Panc1 (cell line): Measurements from ENCODE around the gene TLR1. TPM values are rescaled to one million over a fixed set of nuclear protein-coding genes. Genes with fewer than 3 reads are reported as not detected.

Experiments
- ATAC-seq: fragments of 200-7000 bp; cut with Tn5 transposase; 2 replicates; pipeline ENCODE4 v1.9.1; 2020; ENCODE audit warnings: mild to moderate bottlenecking, moderate library complexity
- Bru-seq: library from RNA; stranded (reverse); fragments of 400-500 nt; gene quantifications from one replicate; lab custom pipeline; 2021; lab: Mats Ljungman, UMichigan
- BruChase-seq, 2 experiments: library from RNA; stranded (reverse); fragments of 400-500 nt; gene quantifications; one replicate each; lab custom pipeline; 2021; lab: Mats Ljungman, UMichigan
- BruUV-seq: library from RNA; stranded (reverse); fragments of 400-500 nt; replicated peaks from 2 replicates; lab custom pipeline; 2021; lab: Mats Ljungman, UMichigan
- CTCF ChIA-PET: fragments of 300-600 bp; sonication (Branson Sonifier 250); formaldehyde crosslinking; loops from one replicate; lab custom pipeline; 2022; ENCODE audit warnings: antibody characterized with exemption; lab: Charles Lee
- POLR2A ChIA-PET: fragments of 300-600 bp; sonication (Branson Sonifier 250); formaldehyde crosslinking; loops from one replicate; lab custom pipeline; 2022; ENCODE audit warnings: antibody characterized with exemption; lab: Charles Lee
- DNase-seq: peaks from one replicate; pipeline ENCODE4 v3.0.0-alpha.2; 2010; ENCODE audit warnings: low read depth, low spot score
- H3K27ac ChIP-seq: 2 replicates; pipeline ENCODE4 v1.5.1; 2011; ENCODE audit warnings: mild to moderate bottlenecking, low read length, inconsistent platforms
- H3K27me3 ChIP-seq: fragments of 200-500 bp; sonication (Bioruptor generic); 2 replicates; pipeline ENCODE4 v1.6.0; 2014; ENCODE audit warnings: low read length, inconsistent platforms; ENCODE audit not compliant: control insufficient read depth, insufficient read depth
- H3K36me3 ChIP-seq: fragments of 200-500 bp; sonication (Bioruptor generic); 2 replicates; pipeline ENCODE4 v1.5.1; 2014; ENCODE audit warnings: inconsistent platforms, mild to moderate bottlenecking, low read length, moderate library complexity; ENCODE audit not compliant: control insufficient read depth, insufficient read depth
- H3K4me1 ChIP-seq: 2 replicates; pipeline ENCODE4 v1.5.1; 2011; ENCODE audit warnings: inconsistent platforms, mild to moderate bottlenecking, low read length, moderate library complexity; ENCODE audit not compliant: control insufficient read depth, insufficient read depth
- H3K4me3 ChIP-seq, 2 experiments: 2 replicates each; pipeline ENCODE4 v1.5.1; 2011 to 2012; ENCODE audit warnings: low read depth in 2 of 2, low read length in 2 of 2, mild to moderate bottlenecking in 2 of 2, inconsistent platforms in 1 of 2, moderate library complexity in 1 of 2
- H3K9me3 ChIP-seq: fragments of 200-500 bp; sonication (Bioruptor generic); 2 replicates; pipeline ENCODE4 v1.5.1; 2014; ENCODE audit warnings: low read depth, mild to moderate bottlenecking, inconsistent platforms, low read length, moderate library complexity; ENCODE audit not compliant: control insufficient read depth, insufficient read depth
- CTCF ChIP-seq: fragments of 450-650 bp; IDR thresholded peaks from 2 replicates; pipeline ENCODE4 v1.5.1; 2017; ENCODE audit warnings: mild to moderate bottlenecking
- POLR2AphosphoS5 ChIP-seq: IDR thresholded peaks from 2 replicates; pipeline ENCODE4 v1.6.1; 2012; ENCODE audit warnings: mild to moderate bottlenecking, low read depth, low read length, moderate library complexity
- REST ChIP-seq, 2 experiments: IDR thresholded peaks; 2 replicates each; pipeline ENCODE4 v1.6.1; 2011 to 2012; ENCODE audit warnings: low read depth in 2 of 2, control low read depth in 1 of 2, low read length in 1 of 2, mild to moderate bottlenecking in 1 of 2, moderate library complexity in 1 of 2; ENCODE audit not compliant: insufficient read depth in 1 of 2
- SIN3A ChIP-seq: IDR thresholded peaks from 2 replicates; pipeline ENCODE4 v1.6.1; 2012; ENCODE audit warnings: low read depth, mild to moderate bottlenecking, low read length, moderate library complexity, borderline replicate concordance; ENCODE audit not compliant: insufficient read depth
- TCF7L2 ChIP-seq: IDR thresholded peaks from 2 replicates; pipeline ENCODE4 v1.6.1; 2011; ENCODE audit warnings: mild to moderate bottlenecking, low read depth, low read length, inconsistent platforms
- in situ Hi-C: cut with HindIII; loops from 2 replicates; pipeline ENCODE4 v1.10.0; 2016; ENCODE audit warnings: low sequenced_read_pairs, low pct_unique_long_range_greater_than_20kb
- intact Hi-C: fragments of 100-400 bp; cut with micrococcal nuclease; formaldehyde crosslinking; loops from one replicate; pipeline ENCODE4 v1.10.0; 2022; ENCODE audit not compliant: unreplicated experiment
- long read RNA-seq: library from polyadenylated mRNA; unstranded; transcript quantifications from one replicate; pipeline ENCODE4 v2.0.0, GENCODE V29; 2021; ENCODE audit not compliant: unreplicated experiment
- polyA plus RNA-seq: library from polyadenylated mRNA; unstranded; fragments of >200 nt; gene quantifications from one replicate; pipeline ENCODE4 v1.2.1, GENCODE V29; 2012; ENCODE audit warnings: missing spikeins; ENCODE audit not compliant: insufficient read length
- total RNA-seq: library from RNA; stranded (reverse); gene quantifications from one replicate; pipeline ENCODE4 v1.2.1, GENCODE V29; 2021; ENCODE audit not compliant: unreplicated experiment

The TLR1 gene
- 0.41 TPM for total RNA-seq
- not detected for polyA plus RNA-seq
- Bru-seq, nascent RNA, result percentile 26 among the genes with signal in this experiment
- percentile 36 among the genes with signal in this experiment for BruChase-seq, experiment 1, labeled RNA remaining after a 2-hour chase
- BruChase-seq, experiment 2, labeled RNA remaining after a 6-hour chase, result percentile 28 among the genes with signal in this experiment
- long read RNA-seq, result 0 reads

- Histone ChIP-seq H3K9me3 (no peaks in the 10 kb centered on the region), H3K27me3 (no peaks in the 10 kb centered on the region), H3K27ac (peak within 1 kb of the TSS; percentile 48; the same call in 1 of the 2 replicates), H3K4me1 (peaks cover 4% of the 10 kb centered on the region; the same call in 1 of the 2 replicates), H3K36me3 (no peaks in the 10 kb centered on the region), H3K4me3 (peak within 1 kb of the TSS in 1 of 2 experiments; percentile 33; a peak in 2 of 4 replicates)
- peak; percentile 30 for DNase-seq
- BruUV-seq, result no TSS peak
- no peak for ATAC-seq
- TF ChIP-seq CTCF (peak; percentile 56; the same call in 1 of the 2 replicates), POLR2AphosphoS5 (no peak)
- ChIA-PET POLR2A (no interaction called here), CTCF (interaction anchor here (0.6 kb wide), 1 partner anchor 66 kb away, joined by 3 read pairs; no protein-coding TSS in a partner anchor)
- in situ Hi-C loops (no loop called here), intact Hi-C loops (no loop called here)
Measured at GRCh38 chr4:38804654-38805295, at the start of gene TLR1. TSS of gene TLR1 (minus strand) at chr4:38804791. CDS start at chr4:38798831, 5,960 bp downstream.

- no peak for TF ChIP-seq SIN3A
- TF ChIP-seq CTCF, result no peak
- intact Hi-C loops (no loop called here), in situ Hi-C loops (no loop called here)
- no TSS peak for BruUV-seq
- DNase-seq (no peak), ATAC-seq (no peak)
- Histone ChIP-seq H3K27me3 (no peaks in the 10 kb centered on the region), H3K9me3 (no peaks in the 10 kb centered on the region), H3K4me3 (no peak overlapping the region), H3K36me3 (no peaks in the 10 kb centered on the region), H3K4me1 (no peaks in the 10 kb centered on the region), H3K27ac (no peak overlapping the region)
- ChIA-PET CTCF (no interaction called here), POLR2A (no interaction called here)
Measured at GRCh38 chr4:38846015-38846414, 41.4 kb upstream of the TLR1 start.

- ATAC-seq (no peak), DNase-seq (no peak)
- BruUV-seq, result no TSS peak
- CTCF ChIA-PET, result no interaction called here
- Histone ChIP-seq H3K4me1 (no peaks in the 10 kb centered on the region), H3K36me3 (no peaks in the 10 kb centered on the region), H3K27me3 (no peaks in the 10 kb centered on the region), H3K9me3 (no peaks in the 10 kb centered on the region), H3K27ac (no peak overlapping the region), H3K4me3 (no peak overlapping the region)
- in situ Hi-C loops, result no loop called here
- TF ChIP-seq SIN3A (no peak), TCF7L2 (no peak), CTCF (no peak), REST (IDR thresholded peaks at IDR 0.05; ENCODE audit: insufficient read depth in 1 of 2, low read depth in 2 of 2, low read length in 1 of 2) (no peak), POLR2AphosphoS5 (no peak)
- POLR2A ChIA-PET, result no interaction called here
- intact Hi-C loops, result no loop called here
Measured at GRCh38 chr4:38842994-38843393, 38.4 kb upstream of the TLR1 start.
